KG1 (cell line): ENCODE data around the gene LSAMP.

Experiments
- DNase-seq: peaks from one replicate; lab custom pipeline; 2025; lab: John Stamatoyannopoulos, UW

LSAMP gene

GRCh38 chr3:116051040-116051439 is 394.2 kb downstream of the LSAMP start:
- DNase-seq: no peak

- DNase-seq: no peak
These were observed 394.9 kb downstream of the LSAMP start for GRCh38 chr3:116050311-116050915.

GRCh38 chr3:116048991-116049390 is 396.3 kb downstream of the LSAMP start:
- no peak for DNase-seq

GRCh38 chr3:116046350-116046749 is 398.9 kb downstream of the LSAMP start:
- DNase-seq: no peak

GRCh38 chr3:116045314-116045713 is 400.0 kb downstream of the LSAMP start:
- no peak for DNase-seq

GRCh38 chr3:116040152-116040551 is 405.1 kb downstream of the LSAMP start:
- no peak for DNase-seq

- DNase-seq: no peak
These were observed 405.7 kb downstream of the LSAMP start for GRCh38 chr3:116039651-116039985.

GRCh38 chr3:116038968-116039650 is 406.2 kb downstream of the LSAMP start:
- no peak for DNase-seq

GRCh38 chr3:116037954-116038911 is 407.1 kb downstream of the LSAMP start:
- peak; percentile 3 for DNase-seq

- DNase-seq: no peak
These were observed 409.9 kb downstream of the LSAMP start for GRCh38 chr3:116035429-116035828.

GRCh38 chr3:116034794-116035193 is 410.5 kb downstream of the LSAMP start:
- no peak for DNase-seq

GRCh38 chr3:116034086-116034485 is 411.2 kb downstream of the LSAMP start:
- DNase-seq: no peak

GRCh38 chr3:116033516-116033915 is 411.8 kb downstream of the LSAMP start:
- no peak for DNase-seq

GRCh38 chr3:116032176-116032575 is 413.1 kb downstream of the LSAMP start:
- no peak for DNase-seq

- DNase-seq: no peak
These were observed 415.0 kb downstream of the LSAMP start for GRCh38 chr3:116030131-116030850.

GRCh38 chr3:116029266-116029665 is 416.0 kb downstream of the LSAMP start:
- DNase-seq: no peak

GRCh38 chr3:116028157-116028556 is 417.1 kb downstream of the LSAMP start:
- no peak for DNase-seq

- DNase-seq: no peak
These were observed 424.3 kb downstream of the LSAMP start for GRCh38 chr3:116020989-116021388.

GRCh38 chr3:116020495-116020894 is 424.8 kb downstream of the LSAMP start:
- no peak for DNase-seq

GRCh38 chr3:116019254-116019763 is 426.0 kb downstream of the LSAMP start:
- no peak for DNase-seq

- no peak for DNase-seq
These were observed 426.6 kb downstream of the LSAMP start for GRCh38 chr3:116018646-116019045.

- no peak for DNase-seq
These were observed 429.4 kb downstream of the LSAMP start for GRCh38 chr3:116015931-116016330.
